ENCODE data around the gene SUMF1.

The SUMF1 gene

DNA sequence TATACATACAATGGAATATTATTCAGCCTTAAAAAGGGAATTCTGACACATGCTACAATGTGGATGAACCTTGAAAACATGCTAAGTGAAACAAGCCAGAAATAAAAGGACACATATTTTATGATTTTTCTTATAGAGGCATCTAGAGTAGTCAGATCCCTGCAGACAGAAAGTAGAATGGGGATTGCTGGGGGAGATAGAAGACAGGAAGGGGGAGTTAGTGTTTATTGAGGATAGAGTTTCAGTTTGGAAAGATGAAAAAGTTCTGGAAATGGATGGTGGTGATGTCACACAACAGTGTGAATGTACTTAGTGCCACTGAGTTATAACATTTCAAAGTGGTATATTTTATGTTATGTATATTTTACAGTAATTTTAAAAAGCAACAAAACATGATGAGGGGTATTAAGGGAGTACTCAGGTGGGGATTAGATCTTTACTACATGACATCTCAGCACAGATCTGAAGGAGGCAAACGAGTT is 30.8 kb upstream of the SUMF1 start:
- no peak for DNase-seq (ENCODE audit: low read depth, low spot score)

DNA sequence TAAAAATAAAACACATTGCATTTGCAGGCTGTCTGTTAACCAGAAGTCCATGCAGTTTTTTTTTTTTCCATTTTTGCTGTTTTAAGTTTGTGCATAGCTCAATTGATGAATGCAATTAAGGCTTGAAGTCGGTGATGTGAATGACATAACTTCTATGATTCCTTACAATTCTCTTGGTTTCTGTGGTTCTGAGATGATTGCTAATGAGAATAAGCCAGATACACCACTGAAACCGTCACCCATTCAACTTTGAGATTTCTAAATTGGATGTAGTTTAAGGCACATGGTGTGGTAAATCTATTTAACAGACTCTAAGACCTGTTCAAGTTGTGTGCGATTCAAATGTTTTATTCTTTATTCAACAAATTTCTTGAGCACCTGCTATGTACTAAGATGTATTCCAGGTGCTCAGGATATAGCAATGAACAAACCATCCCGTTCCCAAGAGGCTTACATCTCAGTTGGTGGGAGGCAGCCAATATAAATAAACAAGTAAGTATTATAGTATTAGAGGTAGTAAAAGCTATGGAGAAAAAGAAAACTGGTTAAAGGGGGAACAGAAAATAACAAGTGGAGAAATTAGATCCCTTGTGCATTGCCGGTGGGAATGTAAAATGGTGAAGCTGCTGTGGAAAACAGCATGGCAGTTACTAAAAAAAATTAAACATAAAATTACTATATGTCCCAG is 30.1 kb upstream of the SUMF1 start:
- no peak for DNase-seq (ENCODE audit: low read depth, low spot score)

DNA sequence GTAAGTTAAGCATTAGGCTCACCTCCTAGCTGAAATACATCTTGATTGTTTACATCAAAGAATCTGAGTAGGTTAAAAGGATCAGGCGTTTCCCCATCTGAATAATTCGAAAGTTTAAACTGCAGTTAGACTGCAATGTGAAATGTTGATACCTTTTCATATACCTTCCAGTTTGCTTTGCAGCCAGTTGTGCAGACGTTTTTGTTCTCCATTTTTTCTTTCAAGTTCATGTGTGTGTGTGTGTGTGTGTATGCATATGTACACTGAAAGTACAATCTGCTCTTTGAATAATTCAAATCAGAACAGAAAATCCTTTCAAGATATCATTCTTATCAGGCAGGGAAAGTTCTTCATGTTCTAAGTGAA is 29.0 kb upstream of the SUMF1 start:
- DNase-seq (ENCODE audit: low read depth, low spot score), result no peak

DNA sequence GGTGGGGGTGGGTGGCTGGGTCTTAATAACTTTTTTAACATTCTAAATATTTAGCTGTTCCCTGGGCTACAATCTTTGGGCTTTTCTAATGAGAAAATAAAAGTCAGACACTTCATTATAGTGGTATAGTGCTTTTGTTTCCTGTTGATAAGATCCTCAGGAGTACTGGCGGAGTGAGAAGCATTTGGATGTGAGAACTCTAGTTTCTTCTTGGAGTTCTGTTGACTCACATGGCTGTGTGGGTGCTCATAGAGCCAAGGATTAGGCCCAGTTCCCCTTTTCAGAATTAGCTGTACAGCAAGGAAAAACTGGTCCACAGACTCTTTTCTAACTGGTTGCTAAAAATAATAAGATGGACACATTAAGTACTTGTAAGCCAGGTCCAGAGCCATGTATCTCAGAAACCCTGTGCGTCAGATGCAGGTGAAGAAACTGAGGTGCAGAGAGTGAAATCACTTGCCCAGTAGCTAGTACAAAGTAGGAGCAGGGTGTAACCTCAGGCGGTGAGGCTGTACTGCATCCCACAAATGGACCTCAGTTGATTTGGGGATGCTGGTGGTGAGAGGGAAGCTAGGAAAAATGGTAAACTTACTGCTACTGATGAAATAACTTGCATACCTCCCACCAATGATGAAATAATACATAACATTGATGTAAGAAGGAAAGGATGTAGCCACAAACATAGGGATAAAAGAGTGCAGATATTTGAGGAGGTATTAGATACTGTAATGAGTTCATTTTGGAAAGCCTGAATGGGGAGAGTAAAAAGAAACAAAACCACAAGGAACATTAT is 28.4 kb upstream of the SUMF1 start:
- no peak for DNase-seq (ENCODE audit: low read depth, low spot score)

DNA sequence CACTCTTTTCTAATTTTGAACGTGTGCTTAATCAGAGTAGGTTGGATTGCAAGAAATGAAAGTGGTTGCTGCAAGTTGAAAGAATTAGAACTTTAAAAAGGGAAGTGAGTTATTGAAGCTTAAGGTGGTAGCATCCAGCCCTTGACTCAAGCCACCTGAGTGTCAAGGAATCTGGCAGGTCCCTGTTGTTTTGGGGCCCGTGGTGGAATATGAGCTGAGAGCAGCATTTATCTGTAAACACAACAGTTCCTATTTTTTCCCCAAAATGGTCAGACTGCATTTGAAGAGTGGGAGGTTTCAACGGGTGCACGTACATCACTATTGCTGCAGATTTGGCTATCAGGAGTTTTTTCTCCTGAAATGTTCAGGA is 27.8 kb upstream of the SUMF1 start:
- no peak for DNase-seq (ENCODE audit: low read depth, low spot score)

DNA sequence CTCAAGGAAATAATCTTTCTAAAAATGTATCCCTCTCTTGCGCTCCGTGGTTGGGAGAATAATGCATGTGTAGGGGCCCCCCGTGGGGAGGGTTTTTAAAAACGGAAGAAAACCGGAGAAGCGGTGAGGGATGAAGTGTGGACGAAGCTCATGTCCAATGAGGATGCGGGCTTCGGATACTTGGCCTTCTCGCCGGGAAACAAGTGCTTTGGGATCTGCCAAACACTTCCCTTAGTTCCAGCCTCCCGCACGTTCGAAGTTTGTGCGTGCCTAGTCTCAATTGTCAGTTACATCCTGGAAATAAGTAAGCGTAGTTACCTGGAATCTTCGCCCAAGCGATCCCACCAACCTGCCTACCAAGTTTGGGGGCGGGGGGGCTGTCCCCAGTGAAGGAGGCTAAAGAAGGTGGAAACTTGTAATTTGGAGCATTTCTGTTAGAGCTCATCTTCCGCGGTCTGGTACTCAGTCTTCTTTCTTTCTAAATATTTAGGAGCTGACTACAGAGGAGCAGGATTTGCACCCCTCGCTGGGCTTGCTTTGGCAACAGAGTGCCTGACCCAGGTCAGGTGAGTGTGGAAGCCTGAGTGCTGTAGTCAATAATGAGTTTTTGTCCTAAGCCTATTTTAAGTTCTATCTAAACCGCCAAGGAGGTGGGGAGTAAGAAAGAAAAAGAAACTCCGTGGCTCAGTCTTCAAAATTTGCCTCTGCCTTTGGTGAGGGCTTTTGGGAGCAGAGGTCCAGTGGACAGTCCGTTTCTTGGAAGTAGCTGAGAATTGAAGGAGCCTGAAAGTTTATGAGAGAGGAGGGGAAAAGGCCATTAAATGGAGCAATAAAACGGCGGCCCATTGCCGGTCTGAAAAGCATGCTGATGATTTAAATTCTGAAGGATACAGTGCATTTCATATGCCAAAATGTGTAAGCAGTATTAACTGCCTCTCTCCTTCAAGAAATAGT is 27.1 kb upstream of the SUMF1 start:
- DNase-seq (ENCODE audit: low read depth, low spot score), result no peak

DNA sequence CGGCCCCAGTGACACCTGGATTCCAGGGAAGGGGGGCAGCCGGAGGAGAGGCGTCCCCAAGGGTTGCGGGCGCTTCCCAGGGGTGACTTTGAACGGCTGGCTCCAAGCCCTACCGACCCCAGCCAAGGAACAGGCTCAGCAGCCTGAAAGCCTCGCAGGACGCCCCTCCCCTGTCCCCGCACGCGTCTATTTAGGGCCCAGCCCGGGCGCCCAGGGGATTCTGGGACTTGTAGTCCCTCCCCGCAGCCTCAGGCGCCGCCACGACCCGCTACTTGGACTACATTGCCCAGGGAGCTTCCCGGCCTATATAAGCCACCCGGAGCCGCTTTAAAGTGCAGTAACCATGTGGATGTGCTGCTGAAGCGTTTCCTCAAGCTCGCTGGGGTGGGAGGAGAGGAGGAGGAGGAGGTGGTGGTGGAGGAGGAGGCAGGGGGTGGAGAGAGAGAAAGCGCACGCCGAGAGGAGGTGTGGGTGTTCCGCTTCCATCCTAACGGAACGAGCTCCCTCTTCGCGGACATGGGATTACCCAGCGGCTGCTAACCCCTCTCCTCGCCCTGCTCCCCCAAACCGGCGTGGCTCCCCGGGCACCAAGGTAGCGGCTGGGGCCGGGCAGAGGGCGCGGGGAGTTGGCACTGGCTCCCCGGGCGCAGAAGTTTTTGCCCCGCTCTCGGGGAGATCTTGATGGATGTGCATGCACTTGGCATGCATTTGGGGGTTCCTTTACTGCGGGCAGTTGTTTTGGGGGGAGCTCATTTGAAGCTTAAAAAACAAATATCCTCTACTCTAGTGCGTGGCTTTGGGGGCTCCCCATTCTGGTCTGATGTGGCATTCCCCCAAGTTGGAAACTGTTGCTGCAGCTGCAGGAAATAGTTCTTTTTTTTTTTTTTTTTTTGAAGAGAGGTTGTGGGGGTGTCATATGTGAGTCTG is 26.2 kb upstream of the SUMF1 start, which contains the start of gene ITPR1:
ITPR1 (plus strand) TSS at position 335 of the 927 bp plus-strand sequence. CDS start 23,144 bp downstream, outside the sequence.
- peak; percentile 92 for DNase-seq (ENCODE audit: low read depth, low spot score)

DNA sequence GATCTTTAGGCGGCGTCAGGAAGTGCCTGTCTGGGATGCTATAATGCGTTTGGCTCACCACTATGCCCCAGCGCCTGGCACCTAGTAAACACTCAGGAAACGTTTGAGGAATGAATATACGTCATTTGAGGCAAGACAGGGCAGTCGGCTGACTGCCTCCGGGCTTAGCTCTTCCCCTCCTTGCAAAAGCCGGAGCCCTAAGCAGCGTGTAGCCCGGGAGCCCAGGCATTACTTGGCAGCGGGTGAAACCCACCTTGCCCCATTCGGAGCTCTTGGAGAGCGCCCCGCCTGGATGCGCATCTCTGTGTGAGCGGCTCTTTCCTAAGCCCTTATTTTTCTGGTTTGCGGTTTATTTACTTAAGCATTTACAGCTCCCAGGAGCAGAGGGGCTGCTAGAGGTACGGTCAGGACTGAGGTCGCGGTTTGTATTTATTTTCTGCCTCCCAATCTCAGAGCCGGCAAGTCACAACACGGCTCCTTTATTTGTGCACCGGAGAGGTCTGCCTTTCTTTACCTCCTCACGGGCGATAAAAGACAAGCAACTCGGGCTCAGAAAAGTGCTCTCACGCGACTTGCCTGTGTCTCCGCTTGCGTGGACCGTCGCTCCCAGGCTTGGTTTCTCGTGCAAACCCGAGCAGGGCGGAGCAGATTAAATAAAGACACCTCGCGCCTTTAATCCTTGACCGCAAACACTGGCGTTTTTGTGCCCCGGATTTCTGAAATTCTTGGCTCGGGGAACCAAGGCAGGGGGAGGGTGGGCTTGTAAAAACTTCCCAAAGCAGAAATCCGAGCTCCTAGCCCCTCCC is 25.3 kb upstream of the SUMF1 start:
- DNase-seq (ENCODE audit: low read depth, low spot score), result peak; percentile 34

DNA sequence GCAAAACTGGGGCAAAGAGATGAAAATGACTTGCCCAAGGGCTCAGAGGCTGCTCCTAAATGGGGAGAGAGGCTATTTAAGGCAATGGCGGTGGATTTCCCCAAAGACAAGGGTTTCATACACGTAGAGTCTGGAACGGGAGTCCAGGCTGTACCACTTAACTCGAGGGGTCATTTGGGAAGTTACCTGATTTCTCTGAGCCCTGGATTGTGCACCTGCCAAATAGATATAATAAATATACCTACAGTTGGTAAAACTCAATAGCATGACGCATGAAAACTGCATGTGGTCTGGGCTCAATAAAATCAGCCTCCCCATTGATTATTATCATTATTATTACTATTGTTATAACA is 24.8 kb upstream of the SUMF1 start:
- no peak for DNase-seq (ENCODE audit: low read depth, low spot score)

DNA sequence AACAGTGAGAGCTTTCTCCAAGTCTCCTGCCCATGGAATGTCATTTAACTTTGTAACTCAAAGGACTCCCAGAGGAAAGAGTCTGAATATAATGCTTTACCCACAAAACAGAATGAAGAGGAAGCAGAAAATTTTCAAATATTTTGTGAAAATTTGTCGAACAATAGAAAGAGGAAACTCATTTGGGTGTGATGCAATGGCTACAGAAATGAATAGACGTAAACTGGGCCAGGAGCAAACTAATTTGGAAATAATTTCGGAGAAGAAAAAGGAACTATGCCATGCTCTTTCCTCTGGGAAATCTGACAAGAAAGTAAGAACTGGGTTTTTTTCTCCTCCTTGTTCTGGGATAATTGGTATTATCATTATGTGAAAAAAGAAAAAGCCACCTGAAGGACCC is 11.2 kb upstream of the SUMF1 start:
- no peak for DNase-seq (ENCODE audit: low read depth, low spot score)

DNA sequence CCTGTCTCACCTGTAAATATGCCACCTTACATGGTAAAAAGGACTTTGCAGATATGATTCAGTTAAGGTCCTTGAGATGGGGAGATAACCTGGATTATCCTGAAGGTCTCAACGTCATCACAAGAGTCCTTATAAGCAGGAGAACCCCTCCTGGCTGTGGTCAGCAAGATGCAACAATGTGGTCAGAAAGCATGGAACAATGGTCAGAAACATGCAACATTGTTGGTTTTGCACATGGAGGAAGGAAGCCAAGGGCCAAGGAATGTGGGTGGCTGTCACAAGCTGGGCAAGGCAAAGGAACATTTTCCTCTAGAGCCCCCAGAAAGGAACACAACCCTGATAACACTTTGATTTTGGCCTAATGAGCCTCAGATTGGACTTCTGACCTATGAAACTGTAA is 9.4 kb upstream of the SUMF1 start:
- no peak for DNase-seq (ENCODE audit: low read depth, low spot score)

DNA sequence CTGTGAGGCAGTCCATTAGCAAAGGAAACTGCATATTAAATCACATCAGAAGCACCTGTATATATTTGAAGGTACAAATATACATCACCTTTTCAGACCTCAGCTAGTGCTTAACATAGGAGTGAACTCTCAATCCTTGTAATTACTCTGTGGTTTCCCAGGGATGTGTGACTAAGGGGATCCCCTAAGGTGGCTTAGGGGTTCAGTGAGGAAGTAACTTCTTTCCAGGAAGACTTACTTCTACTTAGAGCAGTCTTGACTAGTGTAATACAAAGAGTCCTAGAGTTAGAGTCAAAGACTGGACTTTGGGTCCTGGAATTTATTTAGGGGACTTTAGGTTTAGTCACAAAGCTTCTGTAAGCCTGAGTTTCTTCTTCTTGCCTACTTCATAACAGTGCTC is 8.7 kb upstream of the SUMF1 start:
- DNase-seq (ENCODE audit: low read depth, low spot score), result no peak

DNA sequence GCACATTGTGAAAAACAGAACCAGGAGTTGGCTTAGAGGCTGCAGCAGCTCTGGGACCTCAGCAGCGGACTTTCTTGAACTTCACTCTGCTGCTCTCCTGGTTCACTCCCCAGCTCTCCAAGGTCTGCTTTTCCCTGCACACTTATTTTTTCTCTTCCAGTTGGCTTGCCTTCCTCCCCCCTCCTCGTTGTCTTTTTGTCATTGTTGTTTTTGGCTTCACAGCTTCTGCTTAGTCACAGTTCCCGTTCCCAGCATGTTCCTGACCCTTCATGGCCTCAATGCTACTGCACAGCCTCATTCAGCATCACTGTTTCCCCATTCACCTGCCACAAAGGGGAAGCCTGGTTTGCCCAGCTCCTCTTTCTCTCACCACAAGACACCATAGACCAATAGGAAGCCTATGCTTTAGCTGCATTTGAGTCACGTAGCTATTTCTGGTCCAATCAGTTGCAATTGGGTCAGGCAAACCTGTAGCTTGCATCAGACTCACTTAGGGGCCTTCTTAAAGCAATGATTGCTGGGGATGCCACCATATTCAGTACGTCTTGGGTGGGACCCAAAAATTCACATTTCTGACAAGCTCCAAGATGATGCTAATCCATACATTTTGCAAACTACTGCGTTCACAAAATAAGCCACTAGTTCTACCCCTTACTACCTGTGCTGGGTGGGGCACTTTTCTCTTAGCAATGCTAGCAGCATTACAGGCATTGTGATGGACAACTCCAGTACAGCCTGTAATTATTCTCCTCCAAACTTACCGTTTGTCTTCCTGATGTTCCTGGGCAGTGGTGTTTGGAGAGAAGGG is 7.8 kb upstream of the SUMF1 start:
- peak; percentile 43 for DNase-seq (ENCODE audit: low read depth, low spot score)

DNA sequence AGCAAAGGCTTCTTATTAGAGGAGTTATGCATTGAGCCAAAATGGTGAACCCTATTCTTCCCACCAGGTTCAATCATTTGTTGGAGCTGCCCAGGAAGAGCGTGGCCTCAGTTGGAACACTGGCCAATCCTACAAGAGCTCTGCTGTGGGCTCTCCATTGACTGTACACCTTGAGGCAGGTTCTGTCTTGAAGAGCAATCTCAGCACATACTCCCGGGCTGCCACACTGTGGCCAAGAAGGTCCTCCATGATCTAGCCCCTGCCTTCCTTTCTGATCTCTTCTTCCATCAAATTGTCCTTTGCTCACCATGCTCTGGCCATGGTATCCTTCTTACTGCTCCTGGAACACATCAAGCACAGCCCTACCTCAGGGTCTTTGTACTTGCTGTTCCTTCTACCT is 5.7 kb upstream of the SUMF1 start:
- DNase-seq (ENCODE audit: low read depth, low spot score), result no peak

DNA sequence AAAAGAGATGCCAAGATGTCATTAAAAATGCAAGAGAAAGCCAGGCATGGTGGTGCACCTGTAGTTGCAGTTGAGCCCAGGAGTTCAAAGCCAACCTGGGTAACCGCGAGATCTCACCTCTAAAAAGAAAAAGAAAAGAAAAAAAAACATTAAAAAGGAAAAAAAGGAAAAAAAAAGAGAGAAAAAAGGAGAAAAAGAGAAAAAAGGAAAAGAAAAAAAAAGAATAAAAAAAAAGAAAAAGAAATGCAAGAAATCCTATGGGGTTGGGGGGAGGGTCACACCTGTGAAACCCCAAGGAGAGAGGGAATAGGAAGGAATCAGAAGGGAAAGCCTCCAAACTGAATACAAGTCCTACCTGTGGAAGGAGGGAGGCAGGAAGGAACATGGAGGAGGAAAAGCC is 5.2 kb upstream of the SUMF1 start:
- no peak for DNase-seq (ENCODE audit: low read depth, low spot score)

DNA sequence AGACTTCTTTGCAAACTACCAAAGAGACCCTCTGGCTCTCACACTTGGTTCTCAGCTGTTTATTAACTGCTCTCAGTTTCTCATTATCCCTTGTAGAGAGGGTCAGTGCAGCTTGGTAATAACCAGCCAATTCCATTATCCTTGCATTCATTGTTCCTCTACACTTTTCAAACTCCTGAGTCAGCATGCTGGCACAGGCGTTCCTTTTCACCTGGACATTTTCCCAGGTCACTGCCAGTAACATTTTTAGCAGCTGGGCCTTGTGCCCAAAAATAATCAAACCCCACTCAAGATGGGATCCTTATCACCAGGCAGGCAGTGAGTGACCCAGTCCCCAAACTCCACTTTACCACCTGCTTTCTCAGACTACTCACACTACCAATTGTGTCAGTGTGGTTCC is 4.8 kb upstream of the SUMF1 start:
- DNase-seq (ENCODE audit: low read depth, low spot score), result no peak

DNA sequence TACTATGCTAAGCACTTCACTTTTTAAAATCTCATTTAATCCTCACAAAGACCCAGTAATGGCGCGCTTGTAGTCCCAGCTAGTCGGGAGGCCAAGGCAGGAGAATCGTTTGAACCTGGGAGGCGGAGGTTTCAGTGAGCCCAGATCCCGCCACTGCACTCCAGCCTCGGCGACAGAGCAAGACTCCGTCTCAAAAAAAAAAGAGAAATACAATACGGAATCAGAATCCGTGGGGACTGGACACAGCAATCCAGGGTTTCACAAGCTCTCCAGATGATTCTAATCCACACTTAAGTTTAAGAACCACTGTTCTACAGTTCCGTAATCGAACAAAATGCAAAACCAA is 426 bp upstream of the SUMF1 start:
- no peak for DNase-seq (ENCODE audit: low read depth, low spot score)

DNA sequence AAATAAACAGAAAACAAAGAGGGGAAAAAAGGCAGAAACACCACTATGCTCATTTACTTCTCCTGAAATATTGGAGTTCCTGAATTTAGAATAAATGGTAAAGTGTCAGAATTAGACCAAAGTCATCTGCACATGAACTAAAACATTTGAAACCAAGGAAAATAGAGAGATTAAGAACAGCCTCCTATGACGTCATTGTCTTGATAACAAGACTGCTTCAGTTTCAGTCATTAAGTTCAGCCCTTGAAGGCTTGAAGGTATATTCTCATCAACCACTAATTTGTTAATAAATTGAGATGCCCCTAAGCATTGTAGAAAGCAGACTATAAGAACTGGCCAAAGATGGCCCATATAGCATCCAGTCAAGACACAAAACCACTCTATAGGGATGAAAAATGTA is 2.5 kb downstream of the SUMF1 start:
- DNase-seq (ENCODE audit: low read depth, low spot score), result no peak

DNA sequence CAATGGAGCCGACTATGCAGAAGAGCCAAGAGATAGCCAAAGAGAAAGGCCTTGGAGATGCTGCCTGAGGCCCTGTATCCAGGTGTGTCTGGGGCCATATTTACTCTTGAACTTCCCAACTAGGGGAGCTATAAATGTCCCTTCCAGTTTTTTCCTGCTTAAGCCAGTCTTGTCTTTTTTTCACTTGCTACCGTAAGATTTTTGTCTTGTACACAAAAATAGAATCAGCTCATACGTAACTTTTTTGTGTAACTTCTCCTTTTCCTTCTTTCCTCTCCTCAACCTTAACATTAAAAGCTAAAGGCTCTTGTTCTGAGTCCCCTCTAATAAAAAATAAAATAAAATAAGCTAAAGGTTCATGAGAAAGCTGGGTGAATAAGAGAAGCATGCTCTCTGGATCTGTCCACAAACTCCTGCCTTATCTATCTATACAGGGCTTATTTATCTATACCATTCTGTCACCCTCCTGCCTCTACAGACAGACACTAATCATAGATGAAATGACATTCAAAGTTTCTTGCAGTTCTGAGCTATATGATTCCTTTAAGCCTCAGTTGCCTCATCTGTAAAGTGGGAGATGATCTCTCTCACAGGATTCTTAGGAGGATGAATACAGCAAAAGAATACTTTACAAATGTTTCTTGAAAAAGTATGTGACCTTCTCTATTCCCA is 4.6 kb downstream of the SUMF1 start:
- no peak for DNase-seq (ENCODE audit: low read depth, low spot score)
